Ascending aorta (tissue), 2 donors: ENCODE results near the gene SH2D3C. TPM values are rescaled to one million over a fixed set of nuclear protein-coding genes. Genes with fewer than 3 reads are reported as not detected.

Experiments
- DNase-seq, 2 donors: peaks; one replicate each; pipeline ENCODE4 v3.0.0-alpha.2; 2019; ENCODE audit warnings: low spot score in 2 of 2
- H3K27ac ChIP-seq, 2 donors: fragments of 200-600 bp; sonication (generic); one replicate each; pipeline ENCODE4 v1.5.1; 2016 to 2017; ENCODE audit warnings: mild to moderate bottlenecking in 1 of 2
- H3K27me3 ChIP-seq: fragments of 200-600 bp; sonication (generic); one replicate; pipeline ENCODE4 v1.5.1; 2017
- H3K36me3 ChIP-seq, 2 donors: fragments of 200-600 bp; sonication (generic); one replicate each; pipeline ENCODE4 v1.5.1; 2016
- H3K4me1 ChIP-seq, 2 donors: fragments of 200-600 bp; sonication (generic); one replicate each; pipeline ENCODE4 v1.5.1; 2016 to 2017; ENCODE audit warnings: mild to moderate bottlenecking in 1 of 2
- H3K4me3 ChIP-seq, 2 donors: fragments of 200-600 bp; sonication (generic); one replicate each; pipeline ENCODE4 v1.5.1; 2016 to 2017; ENCODE audit warnings: mild to moderate bottlenecking in 1 of 2
- H3K9me3 ChIP-seq, 2 donors: fragments of 200-600 bp; sonication (generic); one replicate each; pipeline ENCODE4 v1.5.1; 2016
- intact Hi-C: fragments of 100-400 bp; cut with DNase I; formaldehyde crosslinking; loops from one replicate; pipeline ENCODE4 v1.15.1; 2023
- total RNA-seq: library from RNA; depleted of rRNA; stranded (reverse); fragments of >200 nt; gene quantifications from one replicate; pipeline ENCODE4 v1.1.0, GENCODE V29; 2016
- TF ChIP-seq, protein P1 (sequence below), 3 experiments: fragments of 200-600 bp in 2 of 3; fragments of 450-650 bp in 1 of 3; sonication (generic) in 2 of 3; IDR thresholded peaks; one replicate each; pipeline ENCODE4 v1.5.1; 2016 to 2019; ENCODE audit warnings: antibody characterized with exemption in 3 of 3, mild to moderate bottlenecking in 1 of 3, moderate library complexity in 1 of 3

SH2D3C gene
- total RNA-seq, 1 donor from 2014 or later, result 49.5 TPM

DNA sequence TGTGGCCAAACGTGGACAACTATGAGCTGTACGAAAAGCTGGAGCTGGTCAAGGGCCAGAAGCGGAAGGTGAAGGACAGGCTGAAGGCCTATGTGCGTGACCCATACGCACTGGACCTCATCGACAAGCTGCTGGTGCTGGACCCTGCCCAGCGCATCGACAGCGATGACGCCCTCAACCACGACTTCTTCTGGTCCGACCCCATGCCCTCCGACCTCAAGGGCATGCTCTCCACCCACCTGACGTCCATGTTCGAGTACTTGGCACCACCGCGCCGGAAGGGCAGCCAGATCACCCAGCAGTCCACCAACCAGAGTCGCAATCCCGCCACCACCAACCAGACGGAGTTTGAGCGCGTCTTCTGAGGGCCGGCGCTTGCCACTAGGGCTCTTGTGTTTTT lies 10.7 kb upstream of the SH2D3C start:
- no peak for DNase-seq
- Histone ChIP-seq H3K9me3 (no peaks in the 10 kb centered on the region), H3K27me3 (no peaks in the 10 kb centered on the region), H3K4me3 (no peak overlapping the region), H3K27ac (peak overlapping the region; percentile 14 to 34), H3K36me3 (peaks cover 60 to 63% of the 10 kb centered on the region in 2 donors), H3K4me1 (peaks cover 13 to 43% of the 10 kb centered on the region in 2 donors)
- intact Hi-C loops, result no loop called here
- TF ChIP-seq, protein P1, sequence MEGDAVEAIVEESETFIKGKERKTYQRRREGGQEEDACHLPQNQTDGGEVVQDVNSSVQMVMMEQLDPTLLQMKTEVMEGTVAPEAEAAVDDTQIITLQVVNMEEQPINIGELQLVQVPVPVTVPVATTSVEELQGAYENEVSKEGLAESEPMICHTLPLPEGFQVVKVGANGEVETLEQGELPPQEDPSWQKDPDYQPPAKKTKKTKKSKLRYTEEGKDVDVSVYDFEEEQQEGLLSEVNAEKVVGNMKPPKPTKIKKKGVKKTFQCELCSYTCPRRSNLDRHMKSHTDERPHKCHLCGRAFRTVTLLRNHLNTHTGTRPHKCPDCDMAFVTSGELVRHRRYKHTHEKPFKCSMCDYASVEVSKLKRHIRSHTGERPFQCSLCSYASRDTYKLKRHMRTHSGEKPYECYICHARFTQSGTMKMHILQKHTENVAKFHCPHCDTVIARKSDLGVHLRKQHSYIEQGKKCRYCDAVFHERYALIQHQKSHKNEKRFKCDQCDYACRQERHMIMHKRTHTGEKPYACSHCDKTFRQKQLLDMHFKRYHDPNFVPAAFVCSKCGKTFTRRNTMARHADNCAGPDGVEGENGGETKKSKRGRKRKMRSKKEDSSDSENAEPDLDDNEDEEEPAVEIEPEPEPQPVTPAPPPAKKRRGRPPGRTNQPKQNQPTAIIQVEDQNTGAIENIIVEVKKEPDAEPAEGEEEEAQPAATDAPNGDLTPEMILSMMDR (IDR thresholded peaks at IDR 0.05), result no peak

GRCh38 chr9:127788337-127789011 lies 10.0 kb upstream of the SH2D3C start:
- Histone ChIP-seq H3K4me1 (peaks cover 13 to 41% of the 10 kb centered on the region in 2 donors), H3K36me3 (peaks cover 60 to 63% of the 10 kb centered on the region in 2 donors), H3K27me3 (no peaks in the 10 kb centered on the region), H3K27ac (peak overlapping the region in 1 of 2 donors; percentile 19), H3K4me3 (no peak overlapping the region), H3K9me3 (no peaks in the 10 kb centered on the region)
- DNase-seq, result no peak
- TF ChIP-seq, protein P1 (IDR thresholded peaks at IDR 0.05), result no peak
- intact Hi-C loops, result no loop called here

DNA sequence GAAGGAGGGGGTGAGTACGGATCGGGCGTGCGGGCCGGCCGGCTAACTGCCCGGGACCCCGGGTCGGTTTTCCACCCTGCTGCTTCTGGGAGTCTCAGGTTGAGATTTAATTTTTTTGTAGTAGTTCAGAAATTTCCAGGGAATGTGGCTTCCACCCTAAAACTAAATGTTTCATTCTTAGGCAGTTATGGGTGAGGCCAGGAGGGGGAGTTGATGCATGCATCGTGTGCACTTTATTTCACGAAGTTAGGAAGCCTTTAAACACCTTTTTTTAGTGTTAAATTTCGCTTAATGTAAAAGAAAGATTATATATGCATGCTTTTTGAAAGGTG lies 8.3 kb upstream of the SH2D3C start:
- Histone ChIP-seq H3K36me3 (peaks cover 47 to 49% of the 10 kb centered on the region in 2 donors), H3K4me1 (peaks cover 13 to 38% of the 10 kb centered on the region in 2 donors)
- intact Hi-C loops, result loop anchor here (1.0 to 2.0 kb wide), 2 partner anchors 16 to 72 kb away; partner anchors contain the start of genes FPGS and PTRH1

GRCh38 chr9:127785933-127786772 lies 7.7 kb upstream of the SH2D3C start, which contains the start of gene CDK9:
CDK9 (plus strand) TSS chr9:127786034; CDS start chr9:127786149, 115 bp downstream.
- H3K4me1 ChIP-seq, result peaks cover 13 to 38% of the 10 kb centered on the region in 2 donors
- DNase-seq, result peak in 1 of 2 donors; percentile 96
- intact Hi-C loops, result loop anchor here (1.0 to 2.0 kb wide), 7 partner anchors 15 to 195 kb away; partner anchors contain the start of genes FPGS, PTRH1 and TOR2A
- H3K4me3 ChIP-seq, result peak within 1 kb of the TSS; percentile 84 to 89
- no peaks in the 10 kb centered on the region for H3K9me3 ChIP-seq
- TF ChIP-seq, protein P1 (IDR thresholded peaks at IDR 0.05), result no peak
- H3K36me3 ChIP-seq, result peaks cover 41 to 44% of the 10 kb centered on the region in 2 donors
- H3K27me3 ChIP-seq, result no peaks in the 10 kb centered on the region
- H3K27ac ChIP-seq, result peak within 1 kb of the TSS; percentile 91 to 94

More for the DNA sequence above, 8.3 kb upstream of the SH2D3C start:
- Histone ChIP-seq H3K4me3 (peak overlapping the region; percentile 84 to 89), H3K9me3 (no peaks in the 10 kb centered on the region), H3K27me3 (no peaks in the 10 kb centered on the region), H3K27ac (peak overlapping the region; percentile 91 to 94)
- TF ChIP-seq, protein P1 (IDR thresholded peaks at IDR 0.05), result peak in 1 of 3 experiments; percentile 21
- no peak for DNase-seq

- Histone ChIP-seq H3K36me3 (peaks cover 33 to 35% of the 10 kb centered on the region in 2 donors), H3K27me3 (no peaks in the 10 kb centered on the region), H3K9me3 (no peaks in the 10 kb centered on the region), H3K27ac (peak overlapping the region; percentile 91 to 94), H3K4me1 (peaks cover 13 to 38% of the 10 kb centered on the region in 2 donors), H3K4me3 (peak overlapping the region; percentile 84 to 89)
- TF ChIP-seq, protein P1 (IDR thresholded peaks at IDR 0.05), result peak; percentile 96 to 99 (median 99)
- intact Hi-C loops, result loop anchor here (1.0 to 2.0 kb wide), 5 partner anchors 14 to 194 kb away; partner anchors contain the start of gene TOR2A
- DNase-seq, result peak in 1 of 2 donors; percentile 93
Observed at GRCh38 chr9:127785023-127785932, 6.8 kb upstream of the SH2D3C start.
